ENCODE results near the gene NME4.
A peak's percentile ranks its signal among the peaks of the same experiment; 100 is the strongest.

NME4 gene

GRCh38 chr16:363766-364490 is 33.1 kb upstream of the NME4 start:
- no peak for DNase-seq

GRCh38 chr16:364595-365491 is 32.2 kb upstream of the NME4 start:
- no peak for DNase-seq

- DNase-seq, result no peak
These were observed 30.5 kb upstream of the NME4 start for GRCh38 chr16:366476-366875.

- DNase-seq, result no peak
These were observed 29.6 kb upstream of the NME4 start for GRCh38 chr16:367333-367903.

GRCh38 chr16:368388-369158 is 28.4 kb upstream of the NME4 start:
- no peak for DNase-seq

- DNase-seq, result no peak
These were observed 27.6 kb upstream of the NME4 start for GRCh38 chr16:369275-369865.

- DNase-seq, result no peak
These were observed 27.0 kb upstream of the NME4 start for GRCh38 chr16:369866-370436.

- DNase-seq, result peak; percentile 95
These were observed 26.6 kb upstream of the NME4 start, which contains the start of gene MRPL28 for GRCh38 chr16:370443-370842. Gene MRPL28 (minus strand): TSS chr16:370538. CDS start chr16:370218, 320 bp downstream.

GRCh38 chr16:370979-371514 is 26.0 kb upstream of the NME4 start:
- no peak for DNase-seq

GRCh38 chr16:371515-372301 is 25.3 kb upstream of the NME4 start:
- no peak for DNase-seq

GRCh38 chr16:372302-372983 is 24.6 kb upstream of the NME4 start:
- no peak for DNase-seq

- no peak for DNase-seq
These were observed 23.9 kb upstream of the NME4 start for GRCh38 chr16:373020-373598.

- DNase-seq, result no peak
These were observed 23.0 kb upstream of the NME4 start for GRCh38 chr16:373848-374615.

GRCh38 chr16:374616-374926 is 22.4 kb upstream of the NME4 start:
- no peak for DNase-seq

- no peak for DNase-seq
These were observed 21.8 kb upstream of the NME4 start for GRCh38 chr16:375212-375611.

GRCh38 chr16:375927-376816 is 20.8 kb upstream of the NME4 start:
- no peak for DNase-seq

GRCh38 chr16:376817-377418 is 20.1 kb upstream of the NME4 start:
- DNase-seq, result no peak

- DNase-seq, result no peak
These were observed 19.5 kb upstream of the NME4 start for GRCh38 chr16:377419-377951.
